Gastrocnemius medialis (tissue), 4 donors: ENCODE measurements around the gene SNX11. TPM values are rescaled to one million over a fixed set of nuclear protein-coding genes. Genes with fewer than 3 reads are reported as not detected.

ENCODE experiments used
- ATAC-seq, 2 donors: fragments of 150-250 bp; one replicate each; pipeline ENCODE4 v1.9.1; 2016
- DNase-seq, 2 donors: peaks; one replicate each; pipeline ENCODE4 v3.0.0-alpha.2; 2019
- H3K27ac ChIP-seq, 4 donors: fragments of 200-600 bp; sonication (generic); 1 replicate in 1 of 4; 2 replicates in 3 of 4; pipeline ENCODE4 v1.5.1; 2016 to 2018; ENCODE audit warnings: mild to moderate bottlenecking in 2 of 4, moderate library complexity in 1 of 4
- H3K27me3 ChIP-seq, 3 donors: fragments of 200-600 bp; sonication (generic) in 2 of 3; 1 replicate in 1 of 3; 2 replicates in 2 of 3; pipeline versions ENCODE4 v1.5.1 to v1.6.0; 2016 to 2019; ENCODE audit warnings: mild to moderate bottlenecking in 1 of 3, moderate library complexity in 1 of 3
- H3K36me3 ChIP-seq, 2 donors: fragments of 200-600 bp; sonication (generic) in 1 of 2; one replicate each; pipeline ENCODE4 v1.5.1; 2017 to 2018
- H3K4me1 ChIP-seq, 2 donors: fragments of 200-600 bp; sonication (generic) in 1 of 2; one replicate each; pipeline ENCODE4 v1.5.1; 2016 to 2017; ENCODE audit warnings: mild to moderate bottlenecking in 2 of 2
- H3K4me3 ChIP-seq, 4 donors: fragments of 200-600 bp; sonication (generic) in 3 of 4; 1 replicate in 1 of 4; 2 replicates in 3 of 4; pipeline ENCODE4 v1.5.1; 2016 to 2019; ENCODE audit warnings: mild to moderate bottlenecking in 2 of 4
- H3K9me3 ChIP-seq, 3 donors: fragments of 200-600 bp; sonication (generic) in 2 of 3; 1 replicate in 1 of 3; 2 replicates in 2 of 3; pipeline ENCODE4 v1.5.1; 2016 to 2019
- POLR2A ChIP-seq, 2 donors: fragments of 450-650 bp; IDR thresholded peaks; one replicate each; pipeline ENCODE4 v1.6.1; 2017; ENCODE audit warnings: antibody characterized with exemption in 2 of 2, mild to moderate bottlenecking in 2 of 2, moderate library complexity in 2 of 2
- in situ Hi-C, 4 donors: fragments of 200-750 bp; cut with MboI; loops; one replicate each; pipeline versions ENCODE4 v1.15.0 to v1.8.0; 2017; ENCODE audit warnings: low sequenced_read_pairs in 4 of 4
- intact Hi-C: fragments of 100-400 bp; cut with DNase I; formaldehyde crosslinking; loops from one replicate; pipeline ENCODE4 v1.15.1; 2023; ENCODE audit warnings: low total_unique reads
- total RNA-seq, 4 donors: library from RNA; depleted of rRNA; stranded (reverse); fragments of >200 nt; gene quantifications; one replicate each; pipeline versions ENCODE4 v1.1.0 to v1.2.3, GENCODE V29; 2016
- TF ChIP-seq, protein P1 (sequence below), 5 experiments: fragments of 450-650 bp in 3 of 5; fragments of 200-600 bp in 2 of 5; sonication (generic) in 2 of 5; IDR thresholded peaks in 4 of 5; conservative IDR thresholded peaks in 1 of 5; 1 replicate in 4 of 5; 2 replicates in 1 of 5; pipeline ENCODE4 v1.5.1; 2016 to 2019; ENCODE audit warnings: antibody characterized with exemption in 5 of 5, mild to moderate bottlenecking in 3 of 5, moderate library complexity in 3 of 5

Gene SNX11
- total RNA-seq, 4 donors from 2014 or later = 7.3 to 16.3 (median 9.6) TPM

DNA sequence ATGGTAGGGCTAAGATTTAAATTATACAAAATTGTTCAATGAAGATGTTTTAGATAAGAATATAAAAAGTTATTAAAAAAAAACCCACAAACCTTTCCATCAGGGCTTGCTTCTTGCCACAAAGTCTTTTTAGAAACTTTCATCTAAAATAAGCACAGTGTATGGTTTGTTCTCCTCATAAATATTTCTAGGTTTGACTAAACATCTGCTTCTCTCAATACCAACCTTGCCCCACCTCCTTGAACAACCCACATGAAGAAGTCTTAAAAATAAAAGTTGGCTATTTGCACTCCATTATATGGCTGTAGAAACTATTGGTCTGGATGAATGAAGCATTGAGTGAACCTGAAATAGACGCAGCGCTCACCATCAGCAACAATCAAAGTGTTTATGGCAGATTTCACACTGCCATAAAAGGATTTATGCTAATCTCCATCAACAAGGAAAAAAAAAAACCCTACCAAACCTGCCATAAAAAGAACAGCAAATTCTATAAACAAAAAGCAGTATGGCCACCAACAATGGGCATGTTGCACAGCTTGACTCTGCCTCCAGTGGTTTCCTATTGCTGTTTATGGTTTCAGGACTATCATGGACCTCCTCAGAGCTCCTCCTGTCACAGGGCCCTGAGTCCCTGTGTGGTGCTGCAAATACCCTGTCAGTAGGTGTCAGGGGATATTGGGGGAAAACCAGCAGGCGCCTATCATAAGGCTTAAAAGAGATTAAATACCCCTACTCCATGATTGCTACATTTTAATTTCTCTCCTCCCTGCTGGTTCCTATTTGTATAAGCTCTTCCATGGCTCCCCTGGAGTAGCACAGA, 37.6 kb downstream of the SNX11 start:
- no peak for ATAC-seq
- H3K27me3 ChIP-seq = peaks cover 11 to 34% (median 23%) of the 10 kb centered on the region in 3 donors

GRCh38 chr17:48148029-48148770, 40.6 kb downstream of the SNX11 start:
- Histone ChIP-seq H3K9me3 (no peaks in the 10 kb centered on the region), H3K27ac (no peak overlapping the region), H3K4me1 (no peaks in the 10 kb centered on the region), H3K4me3 (no peak overlapping the region), H3K36me3 (no peaks in the 10 kb centered on the region), H3K27me3 (peaks cover 24 to 54% (median 32%) of the 10 kb centered on the region in 3 donors)
- in situ Hi-C loops (loop anchor here in 1 of 4 donors (10.0 to 25.0 kb wide), 2 partner anchors 133 to 311 kb away; partner anchors contain the start of genes LRRC46, MRPL10 and SCRN2), intact Hi-C loops (no loop called here)
- ATAC-seq = no peak
- DNase-seq = no peak
- TF ChIP-seq, protein P1, sequence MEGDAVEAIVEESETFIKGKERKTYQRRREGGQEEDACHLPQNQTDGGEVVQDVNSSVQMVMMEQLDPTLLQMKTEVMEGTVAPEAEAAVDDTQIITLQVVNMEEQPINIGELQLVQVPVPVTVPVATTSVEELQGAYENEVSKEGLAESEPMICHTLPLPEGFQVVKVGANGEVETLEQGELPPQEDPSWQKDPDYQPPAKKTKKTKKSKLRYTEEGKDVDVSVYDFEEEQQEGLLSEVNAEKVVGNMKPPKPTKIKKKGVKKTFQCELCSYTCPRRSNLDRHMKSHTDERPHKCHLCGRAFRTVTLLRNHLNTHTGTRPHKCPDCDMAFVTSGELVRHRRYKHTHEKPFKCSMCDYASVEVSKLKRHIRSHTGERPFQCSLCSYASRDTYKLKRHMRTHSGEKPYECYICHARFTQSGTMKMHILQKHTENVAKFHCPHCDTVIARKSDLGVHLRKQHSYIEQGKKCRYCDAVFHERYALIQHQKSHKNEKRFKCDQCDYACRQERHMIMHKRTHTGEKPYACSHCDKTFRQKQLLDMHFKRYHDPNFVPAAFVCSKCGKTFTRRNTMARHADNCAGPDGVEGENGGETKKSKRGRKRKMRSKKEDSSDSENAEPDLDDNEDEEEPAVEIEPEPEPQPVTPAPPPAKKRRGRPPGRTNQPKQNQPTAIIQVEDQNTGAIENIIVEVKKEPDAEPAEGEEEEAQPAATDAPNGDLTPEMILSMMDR (IDR thresholded peaks at IDR 0.05 in 4 of 5, conservative IDR thresholded peaks at IDR 0.05 in 1 of 5) = no peak
- TF ChIP-seq POLR2A (IDR thresholded peaks at IDR 0.05) = no peak

More for the DNA sequence above, 37.6 kb downstream of the SNX11 start:
- in situ Hi-C loops = loop anchor here in 1 of 4 donors (10.0 to 25.0 kb wide), 2 partner anchors 130 to 308 kb away; partner anchors contain the start of genes LRRC46, MRPL10 and SCRN2
- Histone ChIP-seq H3K4me1 (no peaks in the 10 kb centered on the region), H3K27ac (no peak overlapping the region), H3K4me3 (no peak overlapping the region), H3K9me3 (no peaks in the 10 kb centered on the region), H3K36me3 (no peaks in the 10 kb centered on the region)
- no peak for DNase-seq
- TF ChIP-seq POLR2A (IDR thresholded peaks at IDR 0.05) = no peak
- TF ChIP-seq, protein P1 (IDR thresholded peaks at IDR 0.05 in 4 of 5, conservative IDR thresholded peaks at IDR 0.05 in 1 of 5) = no peak
- intact Hi-C loops = no loop called here

DNA sequence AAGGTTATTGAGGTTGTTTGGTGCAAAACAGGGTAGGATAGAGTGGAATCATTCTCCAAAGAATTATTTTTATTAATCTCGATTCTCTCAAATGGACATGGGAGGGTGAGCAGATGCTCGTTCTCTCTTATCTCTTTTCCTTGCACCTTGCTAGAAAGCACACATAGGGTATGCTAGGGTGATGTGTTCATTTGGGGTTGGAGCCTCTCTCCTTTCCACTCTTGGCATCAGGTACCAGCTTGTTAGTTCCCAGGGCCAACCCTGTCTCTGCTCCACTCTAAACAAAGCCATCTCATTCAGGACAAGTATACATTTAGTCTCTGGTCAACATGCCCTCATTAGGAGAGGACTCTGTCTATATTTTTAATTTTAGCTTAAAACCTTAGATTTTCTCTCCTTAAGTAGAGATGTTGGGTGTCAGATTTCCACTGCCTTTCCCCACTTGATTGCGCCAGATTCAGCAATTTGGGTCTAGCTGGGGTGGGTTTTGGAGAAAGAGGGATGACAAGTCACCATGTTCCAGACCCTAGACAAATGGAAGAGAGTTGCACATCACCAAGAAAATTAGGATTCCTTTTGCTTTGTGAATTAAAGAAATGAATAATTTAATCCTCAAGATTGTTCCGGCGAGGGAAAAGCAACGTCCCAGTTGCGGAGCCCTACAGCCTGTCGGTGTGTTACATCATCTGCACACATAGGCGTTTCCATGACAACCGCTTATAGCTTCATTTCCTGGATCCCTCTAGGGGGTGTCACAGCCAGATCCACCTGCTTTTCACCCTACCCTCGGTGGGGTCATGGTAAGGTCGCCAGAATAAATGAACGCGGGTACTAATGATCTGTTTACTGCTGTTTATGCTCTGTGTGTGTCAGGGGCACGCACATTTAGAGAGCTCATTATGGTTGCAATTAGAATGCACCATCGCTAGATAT, 41.6 kb downstream of the SNX11 start:
- TF ChIP-seq, protein P1 (IDR thresholded peaks at IDR 0.05 in 4 of 5, conservative IDR thresholded peaks at IDR 0.05 in 1 of 5) = no peak
- TF ChIP-seq POLR2A (IDR thresholded peaks at IDR 0.05) = no peak
- H3K4me1 ChIP-seq = no peaks in the 10 kb centered on the region
- no peak for DNase-seq
- ATAC-seq = no peak
- no peak overlapping the region for H3K27ac ChIP-seq
- H3K27me3 ChIP-seq = peaks cover 24 to 52% (median 32%) of the 10 kb centered on the region in 3 donors
- H3K4me3 ChIP-seq = no peak overlapping the region
- no peaks in the 10 kb centered on the region for H3K9me3 ChIP-seq
- in situ Hi-C loops = loop anchor here in 1 of 4 donors (10.0 to 25.0 kb wide), 2 partner anchors 134 to 312 kb away; partner anchors contain the start of genes LRRC46, MRPL10 and SCRN2
- intact Hi-C loops = no loop called here
- no peaks in the 10 kb centered on the region for H3K36me3 ChIP-seq
